ENCODE measurements around the gene TNIP3. TPM values are rescaled to one million over a fixed set of nuclear protein-coding genes. Genes with fewer than 3 reads are reported as not detected.
A peak's percentile ranks its signal among the peaks of the same experiment; 100 is the strongest.
"Not testable (repeated sequence)": the region's sequence is repeated elsewhere in the genome, so short reads cannot be mapped to it uniquely, and the experiment has no call there.

TNIP3 gene
- polyA plus RNA-seq (2012; ENCODE audit: missing spikeins): 1.8 TPM

- no peak for FAIRE-seq
- no peak for DNase-seq (ENCODE audit: insufficient read length)
- no peak for TF ChIP-seq POLR2AphosphoS5 (IDR thresholded peaks at IDR 0.05; ENCODE audit: low read depth, low read length)
- no peak for TF ChIP-seq TAF1 (IDR thresholded peaks at IDR 0.05; ENCODE audit: borderline replicate concordance, low read depth, low read length)
- no peak for TF ChIP-seq POLR2A (IDR thresholded peaks at IDR 0.05; ENCODE audit: low read depth, low read length)
These were observed at the start of gene TNIP3 for GRCh38 chr4:121164291-121164690. TSS of gene TNIP3 (minus strand) at chr4:121164321. CDS start at chr4:121164125, 196 bp downstream.

- TF ChIP-seq POLR2A (IDR thresholded peaks at IDR 0.05; ENCODE audit: low read depth, low read length) (no peak), TAF1 (IDR thresholded peaks at IDR 0.05; ENCODE audit: borderline replicate concordance, low read depth, low read length) (no peak), POLR2AphosphoS5 (IDR thresholded peaks at IDR 0.05; ENCODE audit: low read depth, low read length) (no peak)
These were observed 48.7 kb upstream of the TNIP3 start for GRCh38 chr4:121212806-121213205.

GRCh38 chr4:121209171-121209570, 45.0 kb upstream of the TNIP3 start:
- no peak for TF ChIP-seq POLR2AphosphoS5 (IDR thresholded peaks at IDR 0.05; ENCODE audit: low read depth, low read length)
- no peak for TF ChIP-seq TAF1 (IDR thresholded peaks at IDR 0.05; ENCODE audit: borderline replicate concordance, low read depth, low read length)
- TF ChIP-seq POLR2A (IDR thresholded peaks at IDR 0.05; ENCODE audit: low read depth, low read length): no peak
- DNase-seq (ENCODE audit: insufficient read length) (no peak), FAIRE-seq (no peak)

More at GRCh38 chr4:121212806-121213205, 48.7 kb upstream of the TNIP3 start:
- FAIRE-seq (no peak), DNase-seq (ENCODE audit: insufficient read length) (no peak)

GRCh38 chr4:121208244-121209007, 44.3 kb upstream of the TNIP3 start:
- FAIRE-seq (no peak), DNase-seq (ENCODE audit: insufficient read length) (no peak)
- TF ChIP-seq POLR2A (IDR thresholded peaks at IDR 0.05; ENCODE audit: low read depth, low read length) (no peak), POLR2AphosphoS5 (IDR thresholded peaks at IDR 0.05; ENCODE audit: low read depth, low read length) (no peak), TAF1 (IDR thresholded peaks at IDR 0.05; ENCODE audit: borderline replicate concordance, low read depth, low read length) (no peak)

GRCh38 chr4:121205777-121206176, 41.7 kb upstream of the TNIP3 start:
- FAIRE-seq; DNase-seq (ENCODE audit: insufficient read length): not testable (repeated sequence)

- TF ChIP-seq POLR2A (IDR thresholded peaks at IDR 0.05; ENCODE audit: low read depth, low read length) (no peak), POLR2AphosphoS5 (IDR thresholded peaks at IDR 0.05; ENCODE audit: low read depth, low read length) (no peak), TAF1 (IDR thresholded peaks at IDR 0.05; ENCODE audit: borderline replicate concordance, low read depth, low read length) (no peak)
- peak; percentile 82 for FAIRE-seq
- no peak for DNase-seq (ENCODE audit: insufficient read length)
These were observed 36.8 kb upstream of the TNIP3 start for GRCh38 chr4:121200795-121201472.

- DNase-seq (ENCODE audit: insufficient read length): no peak
- FAIRE-seq: peak; percentile 94
- no peak for TF ChIP-seq POLR2A (IDR thresholded peaks at IDR 0.05; ENCODE audit: low read depth, low read length)
- TF ChIP-seq TAF1 (IDR thresholded peaks at IDR 0.05; ENCODE audit: borderline replicate concordance, low read depth, low read length): no peak; the same call in 1 of the 2 replicates
- TF ChIP-seq POLR2AphosphoS5 (IDR thresholded peaks at IDR 0.05; ENCODE audit: low read depth, low read length): no peak
These were observed 35.8 kb upstream of the TNIP3 start for GRCh38 chr4:121199742-121200561.

GRCh38 chr4:121198251-121198650, 34.1 kb upstream of the TNIP3 start:
- no peak for TF ChIP-seq TAF1 (IDR thresholded peaks at IDR 0.05; ENCODE audit: borderline replicate concordance, low read depth, low read length)
- no peak for FAIRE-seq
- no peak for DNase-seq (ENCODE audit: insufficient read length)

GRCh38 chr4:121195649-121196048, 31.5 kb upstream of the TNIP3 start:
- no peak for TF ChIP-seq TAF1 (IDR thresholded peaks at IDR 0.05; ENCODE audit: borderline replicate concordance, low read depth, low read length)
- TF ChIP-seq POLR2AphosphoS5 (IDR thresholded peaks at IDR 0.05; ENCODE audit: low read depth, low read length): no peak
- no peak for TF ChIP-seq POLR2A (IDR thresholded peaks at IDR 0.05; ENCODE audit: low read depth, low read length)
- DNase-seq (ENCODE audit: insufficient read length) (no peak), FAIRE-seq (peak; percentile 17)

- DNase-seq (ENCODE audit: insufficient read length): no peak
- TF ChIP-seq POLR2AphosphoS5 (IDR thresholded peaks at IDR 0.05; ENCODE audit: low read depth, low read length) (no peak), POLR2A (IDR thresholded peaks at IDR 0.05; ENCODE audit: low read depth, low read length) (no peak), TAF1 (IDR thresholded peaks at IDR 0.05; ENCODE audit: borderline replicate concordance, low read depth, low read length) (no peak)
These were observed 28.4 kb upstream of the TNIP3 start for GRCh38 chr4:121192480-121192879.

GRCh38 chr4:121192013-121192412, 27.9 kb upstream of the TNIP3 start:
- DNase-seq (ENCODE audit: insufficient read length): no peak
- no peak for TF ChIP-seq POLR2A (IDR thresholded peaks at IDR 0.05; ENCODE audit: low read depth, low read length)
- no peak for TF ChIP-seq POLR2AphosphoS5 (IDR thresholded peaks at IDR 0.05; ENCODE audit: low read depth, low read length)
- TF ChIP-seq TAF1 (IDR thresholded peaks at IDR 0.05; ENCODE audit: borderline replicate concordance, low read depth, low read length): no peak
- FAIRE-seq: no peak

More at GRCh38 chr4:121192480-121192879, 28.4 kb upstream of the TNIP3 start:
- FAIRE-seq: peak; percentile 88

Measured in GM12892 (cell line).